ENCODE results near the gene CCR6.

Gene CCR6

GRCh38 chr6:167121335-167121841 lies 1.5 kb upstream of the CCR6 start:
- DNase-seq: no peak

GRCh38 chr6:167122041-167122826 lies 662 bp upstream of the CCR6 start:
- DNase-seq: no peak

- no peak for DNase-seq
Measured at GRCh38 chr6:167124753-167125152, 1.9 kb downstream of the CCR6 start.

GRCh38 chr6:167125410-167125809 lies 2.5 kb downstream of the CCR6 start:
- DNase-seq: no peak

GRCh38 chr6:167125855-167126349 lies 3.0 kb downstream of the CCR6 start:
- DNase-seq: no peak

- DNase-seq: no peak
Measured at GRCh38 chr6:167127785-167128531, 5.1 kb downstream of the CCR6 start.

GRCh38 chr6:167129159-167129558 lies 6.3 kb downstream of the CCR6 start:
- no peak for DNase-seq

GRCh38 chr6:167129562-167129961 lies 6.7 kb downstream of the CCR6 start:
- no peak for DNase-seq

GRCh38 chr6:167130008-167130677 lies 7.2 kb downstream of the CCR6 start:
- peak; percentile 17 for DNase-seq

GRCh38 chr6:167130712-167131684 lies 8.1 kb downstream of the CCR6 start:
- no peak for DNase-seq

GRCh38 chr6:167134448-167135328 lies 11.8 kb downstream of the CCR6 start:
- no peak for DNase-seq

GRCh38 chr6:167136376-167136775 lies 13.5 kb downstream of the CCR6 start:
- DNase-seq: no peak

GRCh38 chr6:167137081-167137480 lies 14.2 kb downstream of the CCR6 start:
- no peak for DNase-seq

GRCh38 chr6:167137881-167138280 lies 15.0 kb downstream of the CCR6 start:
- no peak for DNase-seq

- DNase-seq: no peak
Measured at GRCh38 chr6:167139761-167140160, 16.9 kb downstream of the CCR6 start.

- no peak for DNase-seq
Measured at GRCh38 chr6:167140589-167141474, 17.9 kb downstream of the CCR6 start.

GRCh38 chr6:167141667-167142432 lies 19.0 kb downstream of the CCR6 start:
- peak; percentile 71 for DNase-seq

- no peak for DNase-seq
Measured at GRCh38 chr6:167142433-167142761, 19.5 kb downstream of the CCR6 start.

- no peak for DNase-seq
Measured at GRCh38 chr6:167143041-167143440, 20.1 kb downstream of the CCR6 start.
